IMR-90 (cell line): Measurements from ENCODE around the gene TBCD. TPM values are rescaled to one million over a fixed set of nuclear protein-coding genes. Genes with fewer than 3 reads are reported as not detected.

Source experiments
- ATAC-seq: fragments of 200-7000 bp; cut with Tn5 transposase; 2 replicates; pipeline ENCODE4 v1.9.1; 2020; ENCODE audit warnings: low read depth, mild to moderate bottlenecking, moderate library complexity
- BruUV-seq: library from RNA; stranded (reverse); fragments of 400-500 nt; replicated peaks from 2 replicates; lab custom pipeline; 2021; lab: Mats Ljungman, UMichigan
- CTCF ChIA-PET: fragments of 300-600 bp; formaldehyde crosslinking; extraction: SDS; loops from one replicate; lab custom pipeline; 2021; ENCODE audit warnings: antibody characterized with exemption; lab: Yijun Ruan, JAX
- POLR2A ChIA-PET: fragments of 300-600 bp; sonication (Branson Sonifier 250); formaldehyde crosslinking; loops from one replicate; lab custom pipeline; 2022; ENCODE audit warnings: antibody characterized with exemption; ENCODE audit not compliant: unreplicated experiment; lab: Charles Lee
- DNase-seq: peaks from one replicate; pipeline ENCODE4 v3.0.0; 2013
- H2AFZ ChIP-seq: replicated peaks from 2 replicates; pipeline ENCODE3; 2013; ENCODE audit warnings: low read length, mild to moderate bottlenecking; ENCODE audit not compliant: poor library complexity
- H2AK5ac ChIP-seq: 2 replicates; pipeline ENCODE4 v1.6.1; 2013; ENCODE audit warnings: low read depth, low read length, inconsistent platforms
- H2AK9ac ChIP-seq: replicated peaks from 2 replicates; pipeline ENCODE3; 2013; ENCODE audit warnings: mild to moderate bottlenecking, low read depth, low read length, moderate library complexity; ENCODE audit not compliant: poor library complexity
- H2BK120ac ChIP-seq: 2 replicates; pipeline ENCODE4 v1.6.1; 2013; ENCODE audit warnings: low read depth, low read length, inconsistent platforms
- H2BK15ac ChIP-seq: 3 replicates; pipeline ENCODE4 v1.6.1; 2013; ENCODE audit warnings: low read depth, low read length, inconsistent platforms
- H2BK20ac ChIP-seq: 2 replicates; pipeline ENCODE4 v1.6.1; 2013; ENCODE audit warnings: low read depth, mild to moderate bottlenecking, inconsistent platforms, low read length, moderate library complexity
- H2BK5ac ChIP-seq: 2 replicates; pipeline ENCODE4 v1.6.1; 2013; ENCODE audit warnings: mild to moderate bottlenecking, low read depth, low read length, inconsistent platforms; ENCODE audit not compliant: poor library complexity, severe bottlenecking
- H3K14ac ChIP-seq: replicated peaks from 2 replicates; pipeline ENCODE4 v1.6.1; 2013; ENCODE audit warnings: low read depth, low read length, inconsistent platforms
- H3K18ac ChIP-seq: 2 replicates; pipeline ENCODE4 v1.6.1; 2013; ENCODE audit warnings: low read depth, low read length, control low read depth
- H3K23ac ChIP-seq: 2 replicates; pipeline ENCODE4 v1.6.1; 2013; ENCODE audit warnings: low read depth, low read length, inconsistent platforms
- H3K27ac ChIP-seq: 2 replicates; pipeline ENCODE4 v1.5.1; 2013; ENCODE audit warnings: mild to moderate bottlenecking, control low read depth, low read length; ENCODE audit not compliant: insufficient read depth
- H3K27me3 ChIP-seq: 2 replicates; pipeline ENCODE4 v1.6.1; 2013; ENCODE audit warnings: low read length; ENCODE audit not compliant: control insufficient read depth, insufficient read depth
- H3K36me3 ChIP-seq: 2 replicates; pipeline ENCODE4 v1.6.1; 2013; ENCODE audit warnings: low read length, mixed read lengths; ENCODE audit not compliant: control insufficient read depth, insufficient read depth
- H3K4ac ChIP-seq: 2 replicates; pipeline ENCODE4 v1.6.1; 2013; ENCODE audit warnings: low read depth, low read length, inconsistent platforms
- H3K4me1 ChIP-seq: 2 replicates; pipeline ENCODE4 v1.6.1; 2013; ENCODE audit warnings: low read length, mixed read lengths; ENCODE audit not compliant: control insufficient read depth, insufficient read depth
- H3K4me2 ChIP-seq: 2 replicates; pipeline ENCODE4 v1.6.1; 2013; ENCODE audit warnings: low read depth, mild to moderate bottlenecking, control low read depth, low read length, moderate library complexity
- H3K4me3 ChIP-seq: 2 replicates; pipeline ENCODE4 v1.5.1; 2013; ENCODE audit warnings: low read depth, mild to moderate bottlenecking, control low read depth, low read length, moderate library complexity; ENCODE audit not compliant: insufficient read depth
- H3K56ac ChIP-seq: 2 replicates; pipeline ENCODE4 v1.6.1; 2013; ENCODE audit warnings: low read length, inconsistent platforms; ENCODE audit not compliant: insufficient read depth; ENCODE audit errors: extremely low read depth
- H3K79me1 ChIP-seq, 2 experiments: 2 replicates each; pipeline ENCODE4 v1.6.1; 2013; ENCODE audit warnings: low read length in 2 of 2, inconsistent platforms in 1 of 2, low read depth in 1 of 2
- H3K9ac ChIP-seq: 2 replicates; pipeline ENCODE4 v1.6.1; 2013; ENCODE audit warnings: low read depth, low read length, control low read depth
- H3K9me1 ChIP-seq: 2 replicates; pipeline ENCODE4 v1.6.1; 2013; ENCODE audit warnings: low read length, inconsistent platforms; ENCODE audit not compliant: insufficient read depth
- H3K9me3 ChIP-seq: 2 replicates; pipeline ENCODE4 v1.6.1; 2013; ENCODE audit warnings: low read length; ENCODE audit not compliant: control insufficient read depth, insufficient read depth
- H4K20me1 ChIP-seq: 2 replicates; pipeline ENCODE4 v1.6.1; 2013; ENCODE audit warnings: low read length, inconsistent platforms; ENCODE audit not compliant: insufficient read depth
- H4K5ac ChIP-seq: 2 replicates; pipeline ENCODE4 v1.6.1; 2013; ENCODE audit warnings: mild to moderate bottlenecking, low read depth, low read length, control low read depth
- H4K8ac ChIP-seq, 2 experiments: 2 replicates each; pipeline ENCODE4 v1.6.1; 2013; ENCODE audit warnings: low read depth in 2 of 2, low read length in 2 of 2, control low read depth in 1 of 2, inconsistent platforms in 1 of 2
- H4K91ac ChIP-seq: 2 replicates; pipeline ENCODE4 v1.6.1; 2013; ENCODE audit warnings: low read depth, low read length, inconsistent platforms; ENCODE audit not compliant: insufficient read depth
- POLR2A ChIP-seq: IDR thresholded peaks from 2 replicates; pipeline ENCODE4 v1.6.1; 2012; ENCODE audit warnings: mild to moderate bottlenecking, low read depth, low read length
- WGBS, 2 experiments: methylation state at CpG; one replicate each; pipeline versions ENCODE4 v1.1.5 to v1.1.7; 2013; ENCODE audit warnings: missing lambda C conversion rate in 2 of 2; ENCODE audit not compliant: insufficient read length in 1 of 2; ENCODE audit errors: extremely low coverage in 2 of 2; 5-methylcytosine and 5-hydroxymethylcytosine counted together
- dilution Hi-C: fragments of 300-500 bp; cut with HindIII; formaldehyde crosslinking; loops from one replicate; pipeline ENCODE4 v1.14.3; 2018; ENCODE audit warnings: low sequenced_read_pairs; ENCODE audit not compliant: unreplicated experiment
- in situ Hi-C: fragments of 300-500 bp; cut with MboI; formaldehyde crosslinking; loops from 3 replicates; pipeline ENCODE4 v1.14.3; 2019; ENCODE audit warnings: low sequenced_read_pairs, inconsistent platforms, mixed read lengths
- intact Hi-C: fragments of 100-400 bp; cut with micrococcal nuclease; formaldehyde crosslinking; loops from 2 replicates; pipeline ENCODE4 v1.10.0; 2022
- polyA plus RNA-seq, 3 experiments: library from polyadenylated mRNA; depleted of rRNA; stranded (reverse); fragments of >200 nt; gene quantifications; 2 replicates each; pipeline ENCODE4 v1.2.3, GENCODE V29; 2012; ENCODE audit warnings: low replicate concordance in 1 of 3
- total RNA-seq: library from RNA; depleted of rRNA; stranded (reverse); fragments of >200 nt; gene quantifications from 2 replicates; pipeline ENCODE4 v1.2.3, GENCODE V29; 2012

TBCD gene
- total and polyA plus RNA-seq, 2 of the 4 experiments (the other 2 are of a cell fraction), result 21.9 to 54.5 TPM

DNA sequence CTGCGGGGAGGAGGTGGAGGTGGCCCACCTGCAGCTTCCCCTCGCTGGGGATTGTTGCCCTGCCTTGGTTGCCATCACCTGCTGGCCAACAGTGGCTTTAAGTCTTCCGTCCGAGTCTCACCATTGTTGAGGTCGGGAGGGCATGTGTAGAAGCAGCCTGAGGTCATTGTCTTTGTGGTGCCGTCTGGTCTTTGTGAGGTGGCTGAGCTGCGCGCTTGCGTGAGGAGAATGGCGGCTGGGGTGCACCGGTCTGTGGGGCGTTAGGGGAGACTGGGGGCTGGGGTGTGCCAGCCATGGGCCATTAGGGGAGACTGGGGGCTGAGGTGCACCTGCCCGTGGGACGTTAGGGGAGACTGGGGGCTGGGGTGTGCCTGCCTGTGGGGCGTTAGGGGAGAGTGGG lies 51.7 kb downstream of the TBCD start:
- H3K27me3 ChIP-seq, result no peaks in the 10 kb centered on the region
- peaks cover 5 to 43% of the 10 kb centered on the region in 2 experiments; a peak in 3 of 4 replicates for H3K79me1 ChIP-seq
- no peak overlapping the region for H3K27ac ChIP-seq
- no peaks in the 10 kb centered on the region for H3K9me3 ChIP-seq
- H3K9me1 ChIP-seq, result no peaks in the 10 kb centered on the region
- H3K18ac ChIP-seq, result no peak overlapping the region
- peaks cover 15% of the 10 kb centered on the region for H3K36me3 ChIP-seq
- no peak overlapping the region for H4K91ac ChIP-seq
- H2BK20ac ChIP-seq, result no peak overlapping the region
- H3K4me2 ChIP-seq, result no peak overlapping the region
- ATAC-seq (no peak), DNase-seq (no peak)
- H4K20me1 ChIP-seq, result peaks cover 20% of the 10 kb centered on the region
- BruUV-seq, result no TSS peak
- H2BK5ac ChIP-seq, result no peak overlapping the region
- H4K8ac ChIP-seq, result no peak overlapping the region
- H3K23ac ChIP-seq, result no peak overlapping the region
- H3K56ac ChIP-seq, result no peak overlapping the region
- no peak overlapping the region for H3K4me3 ChIP-seq
- TF ChIP-seq POLR2A, result no peak
- no CpG with 5 or more reads among the region's 15 CpGs for WGBS, 2 experiments
- H3K4ac ChIP-seq, result no peak overlapping the region
- no peak overlapping the region for H3K9ac ChIP-seq
- in situ Hi-C loops (no loop called here), dilution Hi-C loops (no loop called here), intact Hi-C loops (no loop called here)
- H3K14ac ChIP-seq, result no peak overlapping the region
- no peak overlapping the region for H2AK5ac ChIP-seq
- no peak overlapping the region for H4K5ac ChIP-seq
- H3K4me1 ChIP-seq, result peaks cover 3% of the 10 kb centered on the region; the same call in 1 of the 2 replicates
- ChIA-PET POLR2A (no interaction called here), CTCF (interaction anchor here (0.6 kb wide), 1 partner anchor 11 kb away, joined by 3 read pairs; no protein-coding TSS in a partner anchor)
- no peak overlapping the region for H2BK120ac ChIP-seq
- H2BK15ac ChIP-seq, result no peak overlapping the region
- H2AFZ ChIP-seq, result no peak overlapping the region
- no peak overlapping the region for H2AK9ac ChIP-seq
